ENCODE data around the gene SLC27A1.

DNA sequence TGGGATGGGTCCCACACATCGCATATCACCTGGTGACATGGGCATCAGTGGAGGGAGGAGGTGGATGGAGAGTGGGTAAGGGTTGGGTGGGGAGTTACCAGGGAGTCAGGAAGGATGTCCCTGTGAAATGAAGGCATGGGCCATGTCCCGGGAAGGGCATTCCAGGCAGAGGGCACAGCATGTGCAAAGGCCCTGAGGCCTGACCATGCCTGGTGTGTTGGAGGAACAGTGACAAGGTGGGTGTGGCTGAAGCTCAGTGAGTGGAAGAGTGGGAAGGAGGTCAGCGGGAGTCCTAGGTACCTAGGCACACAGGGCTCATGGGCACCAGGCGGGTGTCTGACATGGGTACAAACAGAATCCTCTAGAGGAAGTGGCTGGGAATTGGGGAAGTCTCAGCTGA, 74.1 kb downstream of the SLC27A1 start:
- TF ChIP-seq, protein P1, sequence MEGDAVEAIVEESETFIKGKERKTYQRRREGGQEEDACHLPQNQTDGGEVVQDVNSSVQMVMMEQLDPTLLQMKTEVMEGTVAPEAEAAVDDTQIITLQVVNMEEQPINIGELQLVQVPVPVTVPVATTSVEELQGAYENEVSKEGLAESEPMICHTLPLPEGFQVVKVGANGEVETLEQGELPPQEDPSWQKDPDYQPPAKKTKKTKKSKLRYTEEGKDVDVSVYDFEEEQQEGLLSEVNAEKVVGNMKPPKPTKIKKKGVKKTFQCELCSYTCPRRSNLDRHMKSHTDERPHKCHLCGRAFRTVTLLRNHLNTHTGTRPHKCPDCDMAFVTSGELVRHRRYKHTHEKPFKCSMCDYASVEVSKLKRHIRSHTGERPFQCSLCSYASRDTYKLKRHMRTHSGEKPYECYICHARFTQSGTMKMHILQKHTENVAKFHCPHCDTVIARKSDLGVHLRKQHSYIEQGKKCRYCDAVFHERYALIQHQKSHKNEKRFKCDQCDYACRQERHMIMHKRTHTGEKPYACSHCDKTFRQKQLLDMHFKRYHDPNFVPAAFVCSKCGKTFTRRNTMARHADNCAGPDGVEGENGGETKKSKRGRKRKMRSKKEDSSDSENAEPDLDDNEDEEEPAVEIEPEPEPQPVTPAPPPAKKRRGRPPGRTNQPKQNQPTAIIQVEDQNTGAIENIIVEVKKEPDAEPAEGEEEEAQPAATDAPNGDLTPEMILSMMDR (IDR thresholded peaks at IDR 0.05; ENCODE audit: poor library complexity): no peak
- no peak for TF ChIP-seq EZH2 (IDR thresholded peaks at IDR 0.05; ENCODE audit: borderline replicate concordance)
- TF ChIP-seq EZH2phosphoT487 (IDR thresholded peaks at IDR 0.05; ENCODE audit: low read depth, severe bottlenecking, unreplicated experiment): no peak
